ENCODE results near the gene PHF13. TPM values are rescaled to one million over a fixed set of nuclear protein-coding genes. Genes with fewer than 3 reads are reported as not detected.

The PHF13 gene
- total and polyA plus RNA-seq, 4 donors: 1.4 to 8.7 (median 3.8) TPM

- Histone ChIP-seq H3K4me1 (ENCODE audit: control insufficient read depth in 4 of 4, insufficient read depth in 4 of 4, low read length in 3 of 4) (no peaks in the 10 kb centered on the region), H3K27ac (ENCODE audit: low read depth in 1 of 2, low read length in 2 of 2) (no peak overlapping the region), H3K27me3 (ENCODE audit: control insufficient read depth in 4 of 4, insufficient read depth in 4 of 4, low read length in 3 of 4) (no peaks in the 10 kb centered on the region), H3K9me3 (ENCODE audit: control insufficient read depth in 4 of 4, low read length in 3 of 4) (no peaks in the 10 kb centered on the region), H3K36me3 (ENCODE audit: control insufficient read depth in 4 of 4, insufficient read depth in 3 of 4, low read depth in 1 of 4, low read length in 3 of 4) (peaks cover 1 to 37% (median 13%) of the 10 kb centered on the region in 4 donors), H3K4me3 (ENCODE audit: low read depth in 1 of 3, low read length in 3 of 3) (no peak overlapping the region), H3K9ac (ENCODE audit: low read depth in 1 of 2, low read length in 2 of 2) (no peak overlapping the region)
- 93% methylated on average over 6 of the region's 6 CpGs for WGBS
- TF ChIP-seq SP1 (IDR thresholded peaks at IDR 0.05) (no peak), NR2F2 (IDR thresholded peaks at IDR 0.05) (no peak), RAD21 (IDR thresholded peaks at IDR 0.05) (no peak), EGR1 (IDR thresholded peaks at IDR 0.05; ENCODE audit: low read depth in 2 of 2) (no peak), TAF1 (conservative IDR thresholded peaks at IDR 0.05) (no peak), FOXA1 (IDR thresholded peaks at IDR 0.05) (no peak), RXRA (IDR thresholded peaks at IDR 0.05) (no peak), YY1 (IDR thresholded peaks at IDR 0.05) (no peak)
- DNase-seq (ENCODE audit: low spot score): no peak
Measured at GRCh38 chr1:6667139-6667538, 53.6 kb downstream of the PHF13 start.

DNA sequence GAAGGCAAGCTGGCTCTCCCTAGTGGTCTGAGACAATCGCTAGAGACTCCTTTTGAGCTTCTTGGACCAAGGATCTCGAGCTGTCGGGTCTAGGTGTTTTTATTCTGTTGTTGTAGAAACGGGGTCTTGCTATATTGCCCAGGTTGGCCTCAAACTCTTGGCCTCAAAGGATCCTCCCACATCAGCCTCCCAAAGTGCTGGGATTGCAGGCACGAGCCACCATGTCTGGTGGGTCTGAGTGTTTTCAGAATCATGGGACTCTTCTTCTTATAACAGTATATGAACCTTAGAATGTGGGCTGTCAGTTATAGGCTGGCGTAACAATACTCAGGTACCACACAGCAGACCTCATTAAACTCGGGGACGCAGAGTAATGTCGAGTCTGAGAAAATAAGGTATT lies 55.0 kb downstream of the PHF13 start:
- WGBS: 99% methylated on average over 9 of the region's 9 CpGs
- no peak for DNase-seq (ENCODE audit: low spot score)
- Histone ChIP-seq H3K27me3 (ENCODE audit: control insufficient read depth in 4 of 4, insufficient read depth in 4 of 4, low read length in 3 of 4) (no peaks in the 10 kb centered on the region), H3K36me3 (ENCODE audit: control insufficient read depth in 4 of 4, insufficient read depth in 3 of 4, low read depth in 1 of 4, low read length in 3 of 4) (peaks cover 0 to 30% (median 13%) of the 10 kb centered on the region in 4 donors), H3K4me3 (ENCODE audit: low read depth in 1 of 3, low read length in 3 of 3) (no peak overlapping the region), H3K9me3 (ENCODE audit: control insufficient read depth in 4 of 4, low read length in 3 of 4) (no peaks in the 10 kb centered on the region), H3K9ac (ENCODE audit: low read depth in 1 of 2, low read length in 2 of 2) (no peak overlapping the region), H3K4me1 (ENCODE audit: control insufficient read depth in 4 of 4, insufficient read depth in 4 of 4, low read length in 3 of 4) (no peaks in the 10 kb centered on the region), H3K27ac (ENCODE audit: low read depth in 1 of 2, low read length in 2 of 2) (no peak overlapping the region)
- no peak for TF ChIP-seq HNF4A (conservative IDR thresholded peaks at IDR 0.05)
- TF ChIP-seq, protein P1, sequence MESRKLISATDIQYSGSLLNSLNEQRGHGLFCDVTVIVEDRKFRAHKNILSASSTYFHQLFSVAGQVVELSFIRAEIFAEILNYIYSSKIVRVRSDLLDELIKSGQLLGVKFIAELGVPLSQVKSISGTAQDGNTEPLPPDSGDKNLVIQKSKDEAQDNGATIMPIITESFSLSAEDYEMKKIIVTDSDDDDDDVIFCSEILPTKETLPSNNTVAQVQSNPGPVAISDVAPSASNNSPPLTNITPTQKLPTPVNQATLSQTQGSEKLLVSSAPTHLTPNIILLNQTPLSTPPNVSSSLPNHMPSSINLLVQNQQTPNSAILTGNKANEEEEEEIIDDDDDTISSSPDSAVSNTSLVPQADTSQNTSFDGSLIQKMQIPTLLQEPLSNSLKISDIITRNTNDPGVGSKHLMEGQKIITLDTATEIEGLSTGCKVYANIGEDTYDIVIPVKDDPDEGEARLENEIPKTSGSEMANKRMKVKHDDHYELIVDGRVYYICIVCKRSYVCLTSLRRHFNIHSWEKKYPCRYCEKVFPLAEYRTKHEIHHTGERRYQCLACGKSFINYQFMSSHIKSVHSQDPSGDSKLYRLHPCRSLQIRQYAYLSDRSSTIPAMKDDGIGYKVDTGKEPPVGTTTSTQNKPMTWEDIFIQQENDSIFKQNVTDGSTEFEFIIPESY (IDR thresholded peaks at IDR 0.05): no peak
- TF ChIP-seq, protein P2, sequence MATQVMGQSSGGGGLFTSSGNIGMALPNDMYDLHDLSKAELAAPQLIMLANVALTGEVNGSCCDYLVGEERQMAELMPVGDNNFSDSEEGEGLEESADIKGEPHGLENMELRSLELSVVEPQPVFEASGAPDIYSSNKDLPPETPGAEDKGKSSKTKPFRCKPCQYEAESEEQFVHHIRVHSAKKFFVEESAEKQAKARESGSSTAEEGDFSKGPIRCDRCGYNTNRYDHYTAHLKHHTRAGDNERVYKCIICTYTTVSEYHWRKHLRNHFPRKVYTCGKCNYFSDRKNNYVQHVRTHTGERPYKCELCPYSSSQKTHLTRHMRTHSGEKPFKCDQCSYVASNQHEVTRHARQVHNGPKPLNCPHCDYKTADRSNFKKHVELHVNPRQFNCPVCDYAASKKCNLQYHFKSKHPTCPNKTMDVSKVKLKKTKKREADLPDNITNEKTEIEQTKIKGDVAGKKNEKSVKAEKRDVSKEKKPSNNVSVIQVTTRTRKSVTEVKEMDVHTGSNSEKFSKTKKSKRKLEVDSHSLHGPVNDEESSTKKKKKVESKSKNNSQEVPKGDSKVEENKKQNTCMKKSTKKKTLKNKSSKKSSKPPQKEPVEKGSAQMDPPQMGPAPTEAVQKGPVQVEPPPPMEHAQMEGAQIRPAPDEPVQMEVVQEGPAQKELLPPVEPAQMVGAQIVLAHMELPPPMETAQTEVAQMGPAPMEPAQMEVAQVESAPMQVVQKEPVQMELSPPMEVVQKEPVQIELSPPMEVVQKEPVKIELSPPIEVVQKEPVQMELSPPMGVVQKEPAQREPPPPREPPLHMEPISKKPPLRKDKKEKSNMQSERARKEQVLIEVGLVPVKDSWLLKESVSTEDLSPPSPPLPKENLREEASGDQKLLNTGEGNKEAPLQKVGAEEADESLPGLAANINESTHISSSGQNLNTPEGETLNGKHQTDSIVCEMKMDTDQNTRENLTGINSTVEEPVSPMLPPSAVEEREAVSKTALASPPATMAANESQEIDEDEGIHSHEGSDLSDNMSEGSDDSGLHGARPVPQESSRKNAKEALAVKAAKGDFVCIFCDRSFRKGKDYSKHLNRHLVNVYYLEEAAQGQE (IDR thresholded peaks at IDR 0.05): no peak
- no peak for TF ChIP-seq YY1 (IDR thresholded peaks at IDR 0.05)
- TF ChIP-seq RAD21 (IDR thresholded peaks at IDR 0.05): no peak
- TF ChIP-seq NR2F2 (IDR thresholded peaks at IDR 0.05): no peak
- no peak for TF ChIP-seq JUND (IDR thresholded peaks at IDR 0.05)
- TF ChIP-seq HNF4G (IDR thresholded peaks at IDR 0.05): no peak
- TF ChIP-seq GABPA (IDR thresholded peaks at IDR 0.05 in 1 of 2, conservative IDR thresholded peaks at IDR 0.05 in 1 of 2): no peak
- no peak for TF ChIP-seq MAX (IDR thresholded peaks at IDR 0.05)
- no peak for TF ChIP-seq FOXA1 (IDR thresholded peaks at IDR 0.05)
- no peak for TF ChIP-seq SP1 (IDR thresholded peaks at IDR 0.05)
- no peak for TF ChIP-seq TAF1 (conservative IDR thresholded peaks at IDR 0.05)
- TF ChIP-seq, protein P3, sequence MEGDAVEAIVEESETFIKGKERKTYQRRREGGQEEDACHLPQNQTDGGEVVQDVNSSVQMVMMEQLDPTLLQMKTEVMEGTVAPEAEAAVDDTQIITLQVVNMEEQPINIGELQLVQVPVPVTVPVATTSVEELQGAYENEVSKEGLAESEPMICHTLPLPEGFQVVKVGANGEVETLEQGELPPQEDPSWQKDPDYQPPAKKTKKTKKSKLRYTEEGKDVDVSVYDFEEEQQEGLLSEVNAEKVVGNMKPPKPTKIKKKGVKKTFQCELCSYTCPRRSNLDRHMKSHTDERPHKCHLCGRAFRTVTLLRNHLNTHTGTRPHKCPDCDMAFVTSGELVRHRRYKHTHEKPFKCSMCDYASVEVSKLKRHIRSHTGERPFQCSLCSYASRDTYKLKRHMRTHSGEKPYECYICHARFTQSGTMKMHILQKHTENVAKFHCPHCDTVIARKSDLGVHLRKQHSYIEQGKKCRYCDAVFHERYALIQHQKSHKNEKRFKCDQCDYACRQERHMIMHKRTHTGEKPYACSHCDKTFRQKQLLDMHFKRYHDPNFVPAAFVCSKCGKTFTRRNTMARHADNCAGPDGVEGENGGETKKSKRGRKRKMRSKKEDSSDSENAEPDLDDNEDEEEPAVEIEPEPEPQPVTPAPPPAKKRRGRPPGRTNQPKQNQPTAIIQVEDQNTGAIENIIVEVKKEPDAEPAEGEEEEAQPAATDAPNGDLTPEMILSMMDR (IDR thresholded peaks at IDR 0.05; ENCODE audit: low read depth, low read length, missing input control): no peak

All from liver (tissue), 9 donors.